ENCODE data around the gene IGFL3.

The IGFL3 gene

DNA sequence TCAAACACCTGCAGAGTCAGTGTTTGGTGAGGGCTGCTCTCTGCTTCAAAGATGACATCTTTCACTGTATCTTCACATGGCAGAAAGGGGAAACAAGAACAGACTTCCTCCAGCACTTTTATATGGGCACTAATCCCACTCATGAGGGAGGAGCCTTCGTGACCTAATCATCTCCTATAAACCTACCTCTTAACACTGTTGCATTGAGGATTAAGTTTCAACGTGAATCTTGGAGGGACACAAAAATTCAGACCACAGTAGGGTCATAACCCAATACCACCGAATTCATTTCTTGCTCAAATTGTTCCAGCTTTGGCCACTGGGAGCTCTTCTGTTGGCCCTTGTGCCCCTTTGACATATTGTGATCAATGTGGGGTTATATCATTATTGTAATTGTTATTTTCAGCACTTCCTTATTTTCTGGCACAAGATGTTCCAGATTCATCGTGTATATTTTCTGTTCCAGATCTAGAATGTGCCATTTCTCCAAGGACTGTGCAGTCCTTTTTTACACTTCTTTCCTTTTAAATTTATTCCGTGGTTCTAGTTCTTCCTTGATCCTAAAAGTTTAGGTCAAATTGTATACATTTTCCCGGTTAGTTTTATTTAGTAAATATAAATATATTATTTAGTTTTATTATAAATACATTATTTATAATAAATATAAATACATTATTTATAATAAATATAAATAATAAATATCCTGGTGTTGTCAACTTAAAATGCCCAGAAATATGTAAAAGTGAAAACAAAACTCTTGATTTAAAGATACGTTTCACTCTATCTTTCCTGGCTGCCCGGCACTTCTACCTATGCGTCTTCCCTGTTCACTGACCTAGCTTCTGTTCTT, 48.2 kb downstream of the IGFL3 start:
- no peak for DNase-seq

DNA sequence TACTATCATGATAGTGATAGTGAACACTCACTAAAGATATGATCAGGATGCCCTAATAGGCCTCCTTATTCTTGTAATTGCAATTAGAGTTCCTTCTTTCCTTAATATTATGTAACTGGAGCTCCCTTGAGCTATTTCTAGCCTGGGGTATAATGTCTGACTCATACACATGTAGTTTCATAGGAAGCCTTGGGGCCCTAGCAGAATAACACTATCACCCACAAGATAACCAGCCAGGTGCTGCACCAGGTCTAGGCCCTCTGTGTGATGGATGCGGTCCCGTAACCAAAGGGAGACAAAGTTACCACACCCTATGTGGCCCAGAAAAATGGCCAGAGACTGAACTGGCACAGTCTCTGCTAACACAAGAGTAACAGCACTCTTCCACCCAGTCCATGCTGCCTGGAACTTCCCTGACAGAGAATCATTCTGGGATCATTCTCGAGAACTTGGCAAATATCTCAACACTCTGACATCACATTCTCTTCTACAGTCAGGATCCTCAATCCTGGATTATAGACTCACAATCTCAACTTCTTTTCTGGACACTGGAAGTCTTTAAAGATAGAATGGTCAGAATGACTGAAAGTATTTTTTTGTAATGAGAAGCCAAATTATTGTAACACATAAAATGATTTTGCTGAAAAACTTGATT, 51.1 kb downstream of the IGFL3 start:
- DNase-seq: no peak
